ENCODE results near the gene DLL4.

Gene DLL4

DNA sequence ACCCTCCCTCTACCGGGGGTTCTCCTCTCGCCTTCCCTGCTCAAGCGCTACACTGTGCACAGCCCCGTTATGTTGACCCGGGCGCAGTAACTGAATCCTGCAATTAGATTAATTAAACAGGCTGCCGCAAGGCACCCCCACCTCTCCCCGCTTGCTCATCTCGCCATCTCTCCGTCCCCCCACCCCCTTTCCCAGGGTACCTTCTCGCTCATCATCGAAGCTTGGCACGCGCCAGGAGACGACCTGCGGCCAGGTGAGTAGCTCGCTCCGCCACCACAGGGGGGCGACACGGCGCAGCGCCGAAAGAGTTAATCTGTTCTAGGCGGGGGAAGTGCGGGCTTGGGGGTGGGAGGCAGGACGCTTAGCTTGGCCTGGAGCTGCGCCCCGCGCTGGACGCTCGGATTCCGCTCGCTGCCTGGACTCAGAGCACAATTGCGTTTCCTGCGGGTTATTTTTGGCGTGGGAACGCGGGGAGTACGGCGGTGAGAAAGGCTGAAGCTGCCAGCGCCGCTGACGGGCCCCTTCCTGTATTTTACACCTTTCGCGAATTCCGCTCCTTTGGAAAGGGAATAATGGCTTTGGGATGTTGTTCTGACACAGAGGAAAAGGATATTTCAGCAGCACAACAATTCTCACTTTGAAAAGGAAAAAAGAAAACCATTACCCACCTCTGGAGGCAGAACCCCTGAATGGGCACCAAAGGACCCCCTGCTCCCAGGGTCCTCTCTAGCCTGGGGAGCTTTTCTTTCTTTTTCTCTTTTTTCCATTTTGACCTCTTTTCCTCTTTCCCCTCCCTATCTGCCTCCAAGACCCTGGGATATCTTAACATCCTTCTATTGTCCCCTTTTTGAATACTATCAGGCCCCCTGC lies 1.5 kb downstream of the DLL4 start:
- no peak for DNase-seq (ENCODE audit: low read depth)
- TF ChIP-seq, protein P1, sequence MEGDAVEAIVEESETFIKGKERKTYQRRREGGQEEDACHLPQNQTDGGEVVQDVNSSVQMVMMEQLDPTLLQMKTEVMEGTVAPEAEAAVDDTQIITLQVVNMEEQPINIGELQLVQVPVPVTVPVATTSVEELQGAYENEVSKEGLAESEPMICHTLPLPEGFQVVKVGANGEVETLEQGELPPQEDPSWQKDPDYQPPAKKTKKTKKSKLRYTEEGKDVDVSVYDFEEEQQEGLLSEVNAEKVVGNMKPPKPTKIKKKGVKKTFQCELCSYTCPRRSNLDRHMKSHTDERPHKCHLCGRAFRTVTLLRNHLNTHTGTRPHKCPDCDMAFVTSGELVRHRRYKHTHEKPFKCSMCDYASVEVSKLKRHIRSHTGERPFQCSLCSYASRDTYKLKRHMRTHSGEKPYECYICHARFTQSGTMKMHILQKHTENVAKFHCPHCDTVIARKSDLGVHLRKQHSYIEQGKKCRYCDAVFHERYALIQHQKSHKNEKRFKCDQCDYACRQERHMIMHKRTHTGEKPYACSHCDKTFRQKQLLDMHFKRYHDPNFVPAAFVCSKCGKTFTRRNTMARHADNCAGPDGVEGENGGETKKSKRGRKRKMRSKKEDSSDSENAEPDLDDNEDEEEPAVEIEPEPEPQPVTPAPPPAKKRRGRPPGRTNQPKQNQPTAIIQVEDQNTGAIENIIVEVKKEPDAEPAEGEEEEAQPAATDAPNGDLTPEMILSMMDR (conservative IDR thresholded peaks at IDR 0.05; ENCODE audit: control insufficient read depth, insufficient read depth, low read depth, low read length): peak; percentile 24
- no peak overlapping the region for H3K4me3 ChIP-seq (ENCODE audit: control insufficient read depth, low read depth, low read length)

DNA sequence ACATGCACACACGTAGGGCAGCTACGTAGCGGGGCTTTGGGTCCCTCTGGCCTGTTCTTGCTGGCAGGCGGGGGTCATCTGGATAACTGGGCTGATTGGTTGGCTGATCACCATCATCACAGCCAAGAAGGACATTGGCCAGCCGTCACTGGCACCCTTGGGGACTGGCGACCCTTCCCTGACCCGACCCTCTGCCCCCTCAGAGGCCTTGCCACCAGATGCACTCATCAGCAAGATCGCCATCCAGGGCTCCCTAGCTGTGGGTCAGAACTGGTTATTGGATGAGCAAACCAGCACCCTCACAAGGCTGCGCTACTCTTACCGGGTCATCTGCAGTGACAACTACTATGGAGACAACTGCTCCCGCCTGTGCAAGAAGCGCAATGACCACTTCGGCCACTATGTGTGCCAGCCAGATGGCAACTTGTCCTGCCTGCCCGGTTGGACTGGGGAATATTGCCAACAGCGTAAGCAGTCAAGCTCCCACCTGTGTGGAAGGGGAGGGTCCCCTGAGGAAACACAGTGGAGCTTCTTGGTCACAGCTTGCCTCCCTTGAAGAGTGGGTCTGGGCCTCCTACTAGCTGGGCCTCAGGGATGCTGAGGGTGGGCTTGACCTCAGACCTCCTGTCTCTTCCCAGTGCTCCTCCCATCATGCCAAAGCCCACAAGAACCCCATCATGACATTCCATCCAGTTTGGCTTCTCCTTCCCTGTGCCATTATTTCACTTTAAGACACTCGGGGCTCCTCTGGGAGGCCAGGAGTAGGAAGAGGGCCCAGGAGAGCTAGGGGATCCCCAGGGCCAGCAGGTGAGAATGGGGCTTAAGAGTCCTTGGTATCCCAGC lies 2.4 kb downstream of the DLL4 start:
- no peak for DNase-seq (ENCODE audit: low read depth)
- H3K4me3 ChIP-seq (ENCODE audit: control insufficient read depth, low read depth, low read length): no peak overlapping the region
- TF ChIP-seq, protein P1 (conservative IDR thresholded peaks at IDR 0.05; ENCODE audit: control insufficient read depth, insufficient read depth, low read depth, low read length): no peak

DNA sequence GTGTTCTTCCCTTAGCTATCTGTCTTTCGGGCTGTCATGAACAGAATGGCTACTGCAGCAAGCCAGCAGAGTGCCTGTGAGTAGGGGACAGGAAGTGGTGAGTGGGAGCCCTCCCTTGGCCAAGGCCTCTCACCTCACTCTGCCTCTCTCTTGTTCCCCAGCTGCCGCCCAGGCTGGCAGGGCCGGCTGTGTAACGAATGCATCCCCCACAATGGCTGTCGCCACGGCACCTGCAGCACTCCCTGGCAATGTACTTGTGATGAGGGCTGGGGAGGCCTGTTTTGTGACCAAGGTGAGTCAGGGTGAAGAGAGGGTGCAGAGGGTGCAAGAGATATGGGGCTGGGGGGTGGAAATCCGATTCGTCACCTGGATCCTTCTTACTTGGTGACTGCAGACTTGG lies 3.0 kb downstream of the DLL4 start:
- no peak for DNase-seq (ENCODE audit: low read depth)
- H3K4me3 ChIP-seq (ENCODE audit: control insufficient read depth, low read depth, low read length): no peak overlapping the region
- TF ChIP-seq, protein P1 (conservative IDR thresholded peaks at IDR 0.05; ENCODE audit: control insufficient read depth, insufficient read depth, low read depth, low read length): no peak

DNA sequence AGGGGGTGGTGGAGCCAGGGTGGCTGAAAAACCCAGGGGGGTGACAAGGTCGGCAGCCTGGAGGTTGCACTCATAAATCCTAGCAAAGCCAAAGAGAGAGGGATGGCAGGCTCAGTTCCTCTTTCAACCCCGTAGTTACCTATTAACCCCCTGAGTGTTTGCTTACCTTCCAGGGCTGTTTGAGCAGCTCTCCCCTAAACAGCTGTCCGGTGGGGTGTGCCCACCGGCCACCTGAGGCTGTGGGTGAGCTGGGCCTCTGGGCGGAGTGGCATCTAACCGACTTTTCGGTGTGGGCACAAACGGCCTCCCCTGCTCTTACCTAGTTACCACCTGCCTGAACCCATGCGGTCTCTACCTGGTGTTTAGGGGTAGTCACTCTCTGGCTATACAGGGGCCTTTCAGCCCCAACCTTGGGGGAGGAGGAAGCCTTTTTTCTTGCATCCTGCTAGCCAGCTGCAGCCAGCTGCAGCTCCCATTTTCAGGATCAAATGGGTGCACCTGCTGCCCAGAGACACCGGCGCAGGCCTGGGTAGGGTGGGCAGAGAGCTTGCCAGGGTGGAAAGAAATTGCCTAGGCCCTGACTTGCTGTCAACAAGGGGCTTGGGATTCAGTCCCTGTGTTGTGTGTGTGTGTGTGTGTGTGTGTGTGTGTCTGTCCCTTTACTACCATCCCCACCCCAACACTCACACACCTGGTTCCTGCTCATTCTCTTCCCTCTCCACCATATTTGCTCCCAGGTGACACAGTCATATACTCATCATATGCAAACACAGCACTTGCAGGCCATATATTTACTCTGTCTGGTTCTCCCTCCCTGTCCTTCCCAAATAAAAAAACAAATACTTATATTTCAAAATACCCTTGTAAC lies 3.7 kb downstream of the DLL4 start:
- DNase-seq (ENCODE audit: low read depth): no peak
- H3K4me3 ChIP-seq (ENCODE audit: control insufficient read depth, low read depth, low read length): no peak overlapping the region
- TF ChIP-seq, protein P1 (conservative IDR thresholded peaks at IDR 0.05; ENCODE audit: control insufficient read depth, insufficient read depth, low read depth, low read length): no peak

DNA sequence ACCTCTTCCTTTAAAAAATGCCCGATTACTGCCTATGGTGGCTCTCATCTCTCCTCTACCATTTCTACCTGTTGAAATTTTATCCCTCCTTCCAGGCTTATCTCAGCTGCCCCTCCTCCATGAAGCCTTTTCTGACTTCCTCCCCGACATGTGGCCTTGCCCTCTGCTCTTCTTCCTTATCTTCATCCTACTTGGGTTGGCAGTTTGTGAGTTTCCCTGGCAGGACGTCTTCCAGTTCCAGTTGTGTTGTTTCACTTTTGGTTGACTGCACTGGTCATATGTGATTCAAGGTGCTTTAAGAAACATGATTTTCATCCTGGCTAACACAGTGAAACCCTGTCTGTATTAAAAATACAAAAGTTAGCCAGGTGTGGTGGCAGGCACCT lies 4.4 kb downstream of the DLL4 start:
- no peak for DNase-seq (ENCODE audit: low read depth)
- H3K4me3 ChIP-seq (ENCODE audit: control insufficient read depth, low read depth, low read length): no peak overlapping the region
- TF ChIP-seq, protein P1 (conservative IDR thresholded peaks at IDR 0.05; ENCODE audit: control insufficient read depth, insufficient read depth, low read depth, low read length): no peak

DNA sequence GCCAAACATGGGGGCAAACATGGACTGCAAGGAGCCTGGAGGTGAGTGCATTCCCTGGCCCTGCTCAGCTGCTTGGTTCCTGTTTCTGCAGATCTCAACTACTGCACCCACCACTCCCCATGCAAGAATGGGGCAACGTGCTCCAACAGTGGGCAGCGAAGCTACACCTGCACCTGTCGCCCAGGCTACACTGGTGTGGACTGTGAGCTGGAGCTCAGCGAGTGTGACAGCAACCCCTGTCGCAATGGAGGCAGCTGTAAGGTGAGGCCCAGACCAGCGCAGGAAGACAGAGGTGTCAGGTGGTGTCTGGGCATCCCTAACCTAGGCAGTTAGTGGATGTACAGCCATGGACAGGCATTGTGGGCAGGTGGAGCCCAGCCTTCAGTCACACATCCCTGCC lies 5.3 kb downstream of the DLL4 start:
- H3K4me3 ChIP-seq (ENCODE audit: control insufficient read depth, low read depth, low read length): no peak overlapping the region
- TF ChIP-seq, protein P1 (conservative IDR thresholded peaks at IDR 0.05; ENCODE audit: control insufficient read depth, insufficient read depth, low read depth, low read length): no peak
- DNase-seq (ENCODE audit: low read depth): no peak
